GM21367 (cell line): Measurements from ENCODE around the gene PAXX.

Experiments used
- ATAC-seq: cut with Tn5 transposase; IDR thresholded peaks from one replicate; pipeline ENCODE4 v1.9.1; 2021; ENCODE audit not compliant: unreplicated experiment

PAXX gene

GRCh38 chr9:136980669-136981478 lies 11.3 kb upstream of the PAXX start:
- no peak for ATAC-seq

- ATAC-seq = no peak
Observed at GRCh38 chr9:136981588-136982231, 10.5 kb upstream of the PAXX start.

GRCh38 chr9:136982232-136983051 lies 9.8 kb upstream of the PAXX start, which contains the start of gene LCNL1:
LCNL1 (plus strand) TSS chr9:136982993; CDS start chr9:136983587, 594 bp downstream.
- no peak for ATAC-seq

- no peak for ATAC-seq
Observed at GRCh38 chr9:136983167-136983566, 9.1 kb upstream of the PAXX start.

GRCh38 chr9:136983656-136984314 lies 8.4 kb upstream of the PAXX start:
- ATAC-seq = no peak

GRCh38 chr9:136984464-136985026 lies 7.7 kb upstream of the PAXX start:
- no peak for ATAC-seq

GRCh38 chr9:136985027-136985602 lies 7.1 kb upstream of the PAXX start:
- ATAC-seq = no peak

- no peak for ATAC-seq
Observed at GRCh38 chr9:136985853-136986252, 6.4 kb upstream of the PAXX start.

- ATAC-seq = no peak
Observed at GRCh38 chr9:136988872-136989271, 3.4 kb upstream of the PAXX start.

- ATAC-seq = no peak
Observed at GRCh38 chr9:136990242-136990911, 1.8 kb upstream of the PAXX start.

- no peak for ATAC-seq
Observed at GRCh38 chr9:136992819-136993369, 672 bp downstream of the PAXX start.

- ATAC-seq = no peak
Observed at GRCh38 chr9:136994180-136994887, 2.1 kb downstream of the PAXX start.

- no peak for ATAC-seq
Observed at GRCh38 chr9:136994888-136995230, 2.6 kb downstream of the PAXX start.

- no peak for ATAC-seq
Observed at GRCh38 chr9:136995362-136995761, 3.1 kb downstream of the PAXX start.

- ATAC-seq = no peak
Observed at GRCh38 chr9:136995772-136996311, 3.6 kb downstream of the PAXX start.

GRCh38 chr9:136996361-136997292 lies 4.4 kb downstream of the PAXX start, which contains the start of gene CLIC3:
CLIC3 (minus strand) TSS chr9:136996568; CDS start chr9:136996543, 25 bp downstream.
- ATAC-seq = no peak

GRCh38 chr9:136997371-136997770 lies 5.1 kb downstream of the PAXX start:
- ATAC-seq = no peak
